Gastroesophageal sphincter (tissue), 2 donors: Measurements from ENCODE around the gene SLC35F3.

Source experiments
- POLR2A ChIP-seq, 2 donors: fragments of 450-650 bp; IDR thresholded peaks; one replicate each; pipeline ENCODE4 v1.6.1; 2017; ENCODE audit warnings: antibody characterized with exemption in 2 of 2, mild to moderate bottlenecking in 2 of 2, moderate library complexity in 1 of 2
- POLR2AphosphoS5 ChIP-seq: sonication (generic); formaldehyde crosslinking; IDR thresholded peaks from one replicate; pipeline ENCODE4 v1.6.1; 2017; ENCODE audit warnings: antibody characterized with exemption

DNA sequence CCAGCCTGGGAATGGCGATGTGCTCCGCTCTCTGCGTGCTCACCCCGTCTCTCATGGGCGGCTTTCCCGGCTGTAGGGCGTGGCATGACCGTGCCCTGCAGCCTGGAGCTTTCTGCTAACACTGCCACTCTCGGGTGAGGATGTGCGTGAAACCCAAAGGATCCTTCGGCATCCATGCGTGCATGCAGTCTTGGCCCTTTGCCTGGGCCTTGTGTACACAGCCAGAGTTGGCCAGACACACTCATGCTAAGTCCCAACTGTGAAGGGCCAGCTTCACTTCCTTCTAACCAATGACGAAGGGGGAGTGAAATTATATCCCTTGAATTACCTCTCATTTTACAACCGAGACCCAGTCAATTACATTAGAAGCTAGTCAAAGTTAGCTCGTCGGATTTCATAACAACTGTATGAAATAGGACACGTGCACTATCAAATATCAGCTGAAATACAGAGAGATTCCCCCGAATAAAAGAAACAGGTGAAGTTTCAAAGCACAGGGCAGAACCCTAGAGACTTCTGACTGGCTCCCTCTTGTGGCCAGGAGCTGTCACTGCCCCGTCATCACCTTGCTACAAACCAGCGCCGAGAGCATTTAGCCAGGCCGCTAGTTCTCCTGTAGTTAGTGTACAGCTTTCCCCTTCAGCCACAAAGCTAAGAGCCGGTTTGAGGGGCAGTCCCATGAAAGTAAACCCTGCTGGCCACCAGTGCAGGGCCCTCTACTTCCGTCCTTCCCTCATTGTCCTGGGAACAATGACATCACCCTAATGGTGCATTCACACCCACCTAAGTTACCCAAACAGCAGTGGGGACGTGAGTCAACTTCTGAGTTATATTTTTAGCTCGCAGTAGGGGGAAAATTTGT lies 405.4 kb downstream of the SLC35F3 start:
- TF ChIP-seq POLR2A (IDR thresholded peaks at IDR 0.05) (no peak), POLR2AphosphoS5 (no peak)
